HG02623 (cell line): ENCODE results near the gene IQGAP3.

Source experiments
- ATAC-seq: cut with Tn5 transposase; IDR thresholded peaks from one replicate; pipeline ENCODE4 v1.9.1; 2021; ENCODE audit warnings: moderate library complexity; ENCODE audit not compliant: unreplicated experiment

IQGAP3 gene

GRCh38 chr1:156486421-156487344, 85.7 kb downstream of the IQGAP3 start:
- ATAC-seq, result no peak

- no peak for ATAC-seq
Observed at GRCh38 chr1:156485984-156486383, 86.4 kb downstream of the IQGAP3 start.

GRCh38 chr1:156484480-156485058, 87.8 kb downstream of the IQGAP3 start:
- ATAC-seq, result no peak

- ATAC-seq, result no peak
Observed at GRCh38 chr1:156483397-156483796, 89.0 kb downstream of the IQGAP3 start.

GRCh38 chr1:156482276-156482675, 90.1 kb downstream of the IQGAP3 start:
- ATAC-seq, result no peak

- ATAC-seq, result no peak
Observed at GRCh38 chr1:156481527-156481926, 90.8 kb downstream of the IQGAP3 start.

GRCh38 chr1:156480411-156481192, 91.8 kb downstream of the IQGAP3 start:
- ATAC-seq, result no peak

GRCh38 chr1:156480016-156480370, 92.4 kb downstream of the IQGAP3 start:
- ATAC-seq, result no peak

- ATAC-seq, result no peak
Observed at GRCh38 chr1:156479093-156480015, 93.0 kb downstream of the IQGAP3 start.

- ATAC-seq, result no peak
Observed at GRCh38 chr1:156478250-156478627, 94.1 kb downstream of the IQGAP3 start.

- no peak for ATAC-seq
Observed at GRCh38 chr1:156477526-156478249, 94.7 kb downstream of the IQGAP3 start.

GRCh38 chr1:156476501-156477298, 95.7 kb downstream of the IQGAP3 start:
- ATAC-seq, result no peak

GRCh38 chr1:156475568-156476500, 96.5 kb downstream of the IQGAP3 start:
- ATAC-seq, result no peak
